ENCODE measurements around the gene LMTK2.

DNA sequence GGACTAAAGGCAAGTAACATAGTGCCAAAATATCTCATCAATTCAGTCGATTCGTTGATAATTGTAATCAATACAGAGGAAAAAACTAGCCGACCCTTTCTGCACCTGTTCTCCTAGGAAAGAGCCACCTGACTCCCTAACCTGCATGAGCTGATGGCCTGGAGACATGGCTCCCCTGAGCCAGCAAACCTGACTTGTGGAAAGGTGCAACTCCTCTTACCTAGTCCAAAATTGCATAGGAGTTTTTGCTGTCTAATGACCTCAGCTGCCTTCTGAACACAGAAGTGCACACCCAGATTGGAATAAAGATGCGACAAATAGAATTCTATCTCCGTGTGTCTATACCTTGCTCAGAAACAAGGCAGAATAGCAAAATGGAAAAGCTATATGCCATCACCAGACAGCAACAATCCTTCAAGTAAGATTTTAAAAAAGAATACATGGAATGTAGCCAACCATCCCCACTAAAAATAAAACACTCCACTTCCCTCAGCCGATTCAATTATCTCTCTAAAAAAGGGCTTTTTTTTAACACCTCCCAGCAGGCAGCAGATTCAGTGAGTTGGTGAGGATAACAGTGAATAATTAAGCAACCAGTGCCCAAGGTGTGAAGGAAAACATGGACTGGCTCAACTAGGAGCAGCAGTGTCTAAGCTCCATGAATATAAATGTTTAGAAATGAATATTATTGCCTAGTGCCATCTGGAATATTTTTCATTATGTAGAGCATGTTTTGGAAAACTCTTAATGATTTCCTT lies 26.6 kb upstream of the LMTK2 start:
- TF ChIP-seq EZH2 (IDR thresholded peaks at IDR 0.05; ENCODE audit: low read length, missing control alignments), result no peak
- TF ChIP-seq, protein P1, sequence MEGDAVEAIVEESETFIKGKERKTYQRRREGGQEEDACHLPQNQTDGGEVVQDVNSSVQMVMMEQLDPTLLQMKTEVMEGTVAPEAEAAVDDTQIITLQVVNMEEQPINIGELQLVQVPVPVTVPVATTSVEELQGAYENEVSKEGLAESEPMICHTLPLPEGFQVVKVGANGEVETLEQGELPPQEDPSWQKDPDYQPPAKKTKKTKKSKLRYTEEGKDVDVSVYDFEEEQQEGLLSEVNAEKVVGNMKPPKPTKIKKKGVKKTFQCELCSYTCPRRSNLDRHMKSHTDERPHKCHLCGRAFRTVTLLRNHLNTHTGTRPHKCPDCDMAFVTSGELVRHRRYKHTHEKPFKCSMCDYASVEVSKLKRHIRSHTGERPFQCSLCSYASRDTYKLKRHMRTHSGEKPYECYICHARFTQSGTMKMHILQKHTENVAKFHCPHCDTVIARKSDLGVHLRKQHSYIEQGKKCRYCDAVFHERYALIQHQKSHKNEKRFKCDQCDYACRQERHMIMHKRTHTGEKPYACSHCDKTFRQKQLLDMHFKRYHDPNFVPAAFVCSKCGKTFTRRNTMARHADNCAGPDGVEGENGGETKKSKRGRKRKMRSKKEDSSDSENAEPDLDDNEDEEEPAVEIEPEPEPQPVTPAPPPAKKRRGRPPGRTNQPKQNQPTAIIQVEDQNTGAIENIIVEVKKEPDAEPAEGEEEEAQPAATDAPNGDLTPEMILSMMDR (conservative IDR thresholded peaks at IDR 0.05 in 1 of 2, IDR thresholded peaks at IDR 0.05 in 1 of 2; ENCODE audit: low read depth in 1 of 2, low read length in 2 of 2), result no peak

All from fibroblast of lung (primary cell).